Fibroblast of peridontal ligament (primary cell): ENCODE results near the gene VSIG8.

Experiments
- DNase-seq: peaks from one replicate; pipeline ENCODE4 v3.0.0-alpha.2; 2010; ENCODE audit errors: extremely low read depth

The VSIG8 gene

GRCh38 chr1:159883134-159883533 lies 20.7 kb upstream of the VSIG8 start:
- DNase-seq = no peak

GRCh38 chr1:159882527-159882862 lies 20.0 kb upstream of the VSIG8 start:
- no peak for DNase-seq

- peak; percentile 87 for DNase-seq
Observed at GRCh38 chr1:159881622-159882526, 19.4 kb upstream of the VSIG8 start.

GRCh38 chr1:159880430-159880829 lies 18.0 kb upstream of the VSIG8 start:
- DNase-seq = no peak

GRCh38 chr1:159879977-159880376 lies 17.5 kb upstream of the VSIG8 start:
- DNase-seq = peak; percentile 85

GRCh38 chr1:159879136-159879535 lies 16.7 kb upstream of the VSIG8 start:
- DNase-seq = no peak

GRCh38 chr1:159877695-159878444 lies 15.4 kb upstream of the VSIG8 start:
- DNase-seq = no peak

GRCh38 chr1:159873530-159874143 lies 11.2 kb upstream of the VSIG8 start:
- no peak for DNase-seq

- DNase-seq = no peak
Observed at GRCh38 chr1:159872891-159873290, 10.4 kb upstream of the VSIG8 start.

- DNase-seq = no peak
Observed at GRCh38 chr1:159870704-159871103, 8.2 kb upstream of the VSIG8 start.

- DNase-seq = no peak
Observed at GRCh38 chr1:159869607-159870006, 7.2 kb upstream of the VSIG8 start.

GRCh38 chr1:159869173-159869572 lies 6.7 kb upstream of the VSIG8 start:
- peak; percentile 30 for DNase-seq

- DNase-seq = no peak
Observed at GRCh38 chr1:159868766-159869165, 6.3 kb upstream of the VSIG8 start.

GRCh38 chr1:159867664-159868026 lies 5.2 kb upstream of the VSIG8 start:
- DNase-seq = no peak

- no peak for DNase-seq
Observed at GRCh38 chr1:159866905-159867663, 4.6 kb upstream of the VSIG8 start.

GRCh38 chr1:159866066-159866465 lies 3.6 kb upstream of the VSIG8 start:
- no peak for DNase-seq

GRCh38 chr1:159864262-159864661 lies 1.8 kb upstream of the VSIG8 start:
- DNase-seq = no peak

GRCh38 chr1:159862031-159862430 lies 426 bp downstream of the VSIG8 start:
- DNase-seq = no peak

GRCh38 chr1:159861218-159861617 lies 1.2 kb downstream of the VSIG8 start:
- DNase-seq = no peak

- DNase-seq = no peak
Observed at GRCh38 chr1:159860456-159860855, 2.0 kb downstream of the VSIG8 start.

- no peak for DNase-seq
Observed at GRCh38 chr1:159859767-159860322, 2.6 kb downstream of the VSIG8 start.

GRCh38 chr1:159857889-159858288 lies 4.6 kb downstream of the VSIG8 start:
- no peak for DNase-seq
